Fibroblast of lung (primary cell): ENCODE measurements around the gene SH3RF1. TPM values are rescaled to one million over a fixed set of nuclear protein-coding genes. Genes with fewer than 3 reads are reported as not detected.

Source experiments
- DNase-seq, 2 donors: peaks; one replicate each; pipeline versions ENCODE4 v3.0.0 to v3.0.0-alpha.2; 2010; ENCODE audit warnings: low read depth in 2 of 2
- H2AFZ ChIP-seq: 2 replicates; pipeline ENCODE4 v1.5.1; 2012; ENCODE audit warnings: low read length, control low read depth, inconsistent platforms
- H3K27ac ChIP-seq: 2 replicates; pipeline ENCODE4 v1.5.1; 2011; ENCODE audit warnings: low read length, control low read depth; ENCODE audit not compliant: insufficient read depth
- H3K27me3 ChIP-seq: 2 replicates; pipeline ENCODE4 v1.5.1; 2011; ENCODE audit warnings: mild to moderate bottlenecking, low read length; ENCODE audit not compliant: control insufficient read depth, insufficient read depth
- H3K36me3 ChIP-seq: 2 replicates; pipeline ENCODE4 v1.5.1; 2011; ENCODE audit warnings: low read length; ENCODE audit not compliant: control insufficient read depth, insufficient read depth
- H3K4me1 ChIP-seq: 2 replicates; pipeline ENCODE4 v1.5.1; 2011; ENCODE audit warnings: low read length; ENCODE audit not compliant: control insufficient read depth, insufficient read depth; ENCODE audit errors: extremely low read depth
- H3K4me2 ChIP-seq: 2 replicates; pipeline ENCODE4 v1.5.1; 2011; ENCODE audit warnings: low read length, control low read depth; ENCODE audit not compliant: insufficient read depth; ENCODE audit errors: extremely low read depth
- H3K4me3 ChIP-seq, 4 experiments: fragments of 200-600 bp in 1 of 4; sonication (generic) in 1 of 4; replicated peaks in 1 of 4; 2 replicates each; pipeline ENCODE4 v1.5.1; 2011 to 2016; ENCODE audit warnings: low read length in 4 of 4, low read depth in 3 of 4, mild to moderate bottlenecking in 3 of 4, control low read depth in 2 of 4, inconsistent platforms in 1 of 4, mixed read lengths in 1 of 4; ENCODE audit not compliant: insufficient read depth in 1 of 4; ENCODE audit errors: control extremely low read depth in 1 of 4
- H3K79me2 ChIP-seq: 2 replicates; pipeline ENCODE4 v1.5.1; 2012; ENCODE audit warnings: mild to moderate bottlenecking, low read length, inconsistent platforms; ENCODE audit not compliant: control insufficient read depth, insufficient read depth
- H3K9ac ChIP-seq: 2 replicates; pipeline ENCODE4 v1.5.1; 2011; ENCODE audit warnings: mild to moderate bottlenecking, low read length, control low read depth; ENCODE audit not compliant: insufficient read depth
- H3K9me3 ChIP-seq: 2 replicates; pipeline ENCODE4 v1.5.1; 2012; ENCODE audit warnings: low read depth, low read length; ENCODE audit not compliant: control insufficient read depth, insufficient read depth
- H4K20me1 ChIP-seq: 2 replicates; pipeline ENCODE4 v1.5.1; 2011; ENCODE audit warnings: low read length; ENCODE audit not compliant: control insufficient read depth, insufficient read depth; ENCODE audit errors: extremely low read depth
- EZH2 ChIP-seq: IDR thresholded peaks from 2 replicates; pipeline ENCODE4 v1.5.1; 2012; ENCODE audit warnings: low read length, control low read depth, mild to moderate bottlenecking; ENCODE audit errors: missing control alignments
- polyA plus RNA-seq, 2 donors: library from polyadenylated mRNA; depleted of rRNA in 1 of 2; stranded (reverse) in 1 of 2; unstranded in 1 of 2; fragments of >200 nt; gene quantifications; 2 replicates each; pipeline ENCODE4 v1.2.1, GENCODE V29; 2011 to 2012; ENCODE audit warnings: missing spikeins in 1 of 2
- total RNA-seq: library from RNA; depleted of rRNA; stranded (reverse); fragments of >200 nt; gene quantifications from 2 replicates; pipeline ENCODE4 v1.2.1, GENCODE V29; 2014
- TF ChIP-seq, protein P1 (sequence below), 2 donors: IDR thresholded peaks in 1 of 2; conservative IDR thresholded peaks in 1 of 2; 1 replicate in 1 of 2; 2 replicates in 1 of 2; pipeline ENCODE4 v1.5.1; 2011 to 2012; ENCODE audit warnings: low read length in 2 of 2, control low read depth in 1 of 2, inconsistent platforms in 1 of 2, low read depth in 1 of 2, mild to moderate bottlenecking in 1 of 2

SH3RF1 gene
- total and polyA plus RNA-seq, 2 donors (not counting 1 experiment from before 2014, with no cell fraction given), result 13.0 to 18.8 TPM

GRCh38 chr4:169070071-169070894 is 200.5 kb downstream of the SH3RF1 start:
- H2AFZ ChIP-seq, result no peak overlapping the region
- H3K9me3 ChIP-seq, result no peaks in the 10 kb centered on the region
- no peaks in the 10 kb centered on the region for H3K27me3 ChIP-seq
- no peak overlapping the region for H3K9ac ChIP-seq
- no peak overlapping the region for H3K4me2 ChIP-seq
- no peaks in the 10 kb centered on the region for H3K4me1 ChIP-seq
- H4K20me1 ChIP-seq, result no peaks in the 10 kb centered on the region
- no peaks in the 10 kb centered on the region for H3K79me2 ChIP-seq
- H3K27ac ChIP-seq, result no peak overlapping the region
- TF ChIP-seq EZH2, result no peak
- TF ChIP-seq, protein P1, sequence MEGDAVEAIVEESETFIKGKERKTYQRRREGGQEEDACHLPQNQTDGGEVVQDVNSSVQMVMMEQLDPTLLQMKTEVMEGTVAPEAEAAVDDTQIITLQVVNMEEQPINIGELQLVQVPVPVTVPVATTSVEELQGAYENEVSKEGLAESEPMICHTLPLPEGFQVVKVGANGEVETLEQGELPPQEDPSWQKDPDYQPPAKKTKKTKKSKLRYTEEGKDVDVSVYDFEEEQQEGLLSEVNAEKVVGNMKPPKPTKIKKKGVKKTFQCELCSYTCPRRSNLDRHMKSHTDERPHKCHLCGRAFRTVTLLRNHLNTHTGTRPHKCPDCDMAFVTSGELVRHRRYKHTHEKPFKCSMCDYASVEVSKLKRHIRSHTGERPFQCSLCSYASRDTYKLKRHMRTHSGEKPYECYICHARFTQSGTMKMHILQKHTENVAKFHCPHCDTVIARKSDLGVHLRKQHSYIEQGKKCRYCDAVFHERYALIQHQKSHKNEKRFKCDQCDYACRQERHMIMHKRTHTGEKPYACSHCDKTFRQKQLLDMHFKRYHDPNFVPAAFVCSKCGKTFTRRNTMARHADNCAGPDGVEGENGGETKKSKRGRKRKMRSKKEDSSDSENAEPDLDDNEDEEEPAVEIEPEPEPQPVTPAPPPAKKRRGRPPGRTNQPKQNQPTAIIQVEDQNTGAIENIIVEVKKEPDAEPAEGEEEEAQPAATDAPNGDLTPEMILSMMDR (conservative IDR thresholded peaks at IDR 0.05 in 1 of 2, IDR thresholded peaks at IDR 0.05 in 1 of 2; ENCODE audit: low read depth in 1 of 2, low read length in 2 of 2), result no peak
- no peak overlapping the region for H3K4me3 ChIP-seq
- peak in 1 of 2 donors; percentile 98 for DNase-seq
- no peaks in the 10 kb centered on the region for H3K36me3 ChIP-seq

DNA sequence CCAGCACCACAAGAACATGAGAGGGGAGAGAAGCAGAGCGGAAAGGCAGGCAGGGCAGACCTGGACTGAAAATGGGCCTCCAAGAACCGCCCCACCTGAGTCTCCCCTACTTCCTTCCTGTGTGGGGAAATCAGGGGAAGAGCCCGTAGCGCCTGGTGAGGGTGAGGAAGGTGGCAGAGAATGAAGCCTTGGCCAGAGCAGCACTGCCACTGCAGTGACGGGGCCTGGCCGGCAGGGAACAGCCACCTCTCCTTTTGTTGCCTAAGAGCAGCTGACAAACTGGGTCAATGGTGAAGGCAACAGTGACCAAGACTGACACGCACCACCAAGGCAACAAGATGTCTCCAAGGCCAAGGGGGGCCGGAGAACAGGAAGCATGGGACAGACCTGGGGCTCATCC is 202.3 kb downstream of the SH3RF1 start:
- Histone ChIP-seq H3K27me3 (no peaks in the 10 kb centered on the region), H3K4me3 (no peak overlapping the region), H2AFZ (no peak overlapping the region), H3K9me3 (no peaks in the 10 kb centered on the region), H3K27ac (no peak overlapping the region), H4K20me1 (no peaks in the 10 kb centered on the region), H3K79me2 (no peaks in the 10 kb centered on the region), H3K9ac (no peak overlapping the region), H3K36me3 (no peaks in the 10 kb centered on the region), H3K4me2 (no peak overlapping the region), H3K4me1 (no peaks in the 10 kb centered on the region)
- no peak for DNase-seq
- no peak for TF ChIP-seq EZH2
- TF ChIP-seq, protein P1 (conservative IDR thresholded peaks at IDR 0.05 in 1 of 2, IDR thresholded peaks at IDR 0.05 in 1 of 2; ENCODE audit: low read depth in 1 of 2, low read length in 2 of 2), result no peak

GRCh38 chr4:169066934-169067333 is 203.8 kb downstream of the SH3RF1 start:
- H3K27ac ChIP-seq, result no peak overlapping the region
- no peaks in the 10 kb centered on the region for H3K9me3 ChIP-seq
- H3K4me3 ChIP-seq, result no peak overlapping the region
- no peak for DNase-seq
- H3K4me1 ChIP-seq, result peaks cover 3% of the 10 kb centered on the region
- H3K27me3 ChIP-seq, result no peaks in the 10 kb centered on the region
- H3K9ac ChIP-seq, result no peak overlapping the region
- no peaks in the 10 kb centered on the region for H3K36me3 ChIP-seq
- TF ChIP-seq EZH2, result no peak
- TF ChIP-seq, protein P1 (conservative IDR thresholded peaks at IDR 0.05 in 1 of 2, IDR thresholded peaks at IDR 0.05 in 1 of 2; ENCODE audit: low read depth in 1 of 2, low read length in 2 of 2), result no peak
- H3K4me2 ChIP-seq, result no peak overlapping the region
- no peaks in the 10 kb centered on the region for H4K20me1 ChIP-seq
- H2AFZ ChIP-seq, result no peak overlapping the region
- H3K79me2 ChIP-seq, result no peaks in the 10 kb centered on the region
